Vagina (tissue), 2 donors: Measurements from ENCODE around the gene PC. TPM values are rescaled to one million over a fixed set of nuclear protein-coding genes. Genes with fewer than 3 reads are reported as not detected.

Experiments used
- DNase-seq, 2 donors: peaks; one replicate each; pipeline ENCODE4 v3.0.0-alpha.2; 2017; ENCODE audit errors: extremely low spot score in 2 of 2
- H3K27ac ChIP-seq: fragments of 200-600 bp; sonication (generic); one replicate; pipeline ENCODE4 v1.5.1; 2019
- H3K27me3 ChIP-seq: fragments of 200-600 bp; sonication (generic); one replicate; pipeline ENCODE4 v1.5.1; 2019
- H3K36me3 ChIP-seq, 2 donors: fragments of 200-600 bp; sonication (generic); one replicate each; pipeline ENCODE4 v1.5.1; 2017 to 2019
- H3K4me1 ChIP-seq: fragments of 200-600 bp; sonication (generic); one replicate; pipeline ENCODE4 v1.5.1; 2019
- H3K4me3 ChIP-seq, 2 donors: fragments of 200-600 bp; sonication (generic); 1 replicate in 1 of 2; 2 replicates in 1 of 2; pipeline ENCODE4 v1.5.1; 2016 to 2019
- H3K9me3 ChIP-seq: fragments of 200-600 bp; sonication (generic); one replicate; pipeline ENCODE4 v1.5.1; 2019
- CTCF ChIP-seq, 3 experiments: fragments of 450-650 bp in 2 of 3; fragments of 200-600 bp in 1 of 3; sonication (generic) in 1 of 3; IDR thresholded peaks; one replicate each; pipeline ENCODE4 v1.5.1; 2017 to 2019; ENCODE audit warnings: antibody characterized with exemption in 3 of 3, mild to moderate bottlenecking in 2 of 3, moderate library complexity in 2 of 3
- POLR2A ChIP-seq, 2 donors: fragments of 450-650 bp; IDR thresholded peaks; one replicate each; pipeline ENCODE4 v1.6.1; 2017; ENCODE audit warnings: antibody characterized with exemption in 2 of 2, mild to moderate bottlenecking in 2 of 2, moderate library complexity in 2 of 2
- POLR2AphosphoS5 ChIP-seq, 2 donors: sonication (generic); formaldehyde crosslinking; IDR thresholded peaks; one replicate each; pipeline ENCODE4 v1.9.0; 2017; ENCODE audit warnings: antibody characterized with exemption in 2 of 2, mild to moderate bottlenecking in 2 of 2, low read depth in 1 of 2; ENCODE audit not compliant: insufficient read depth in 1 of 2
- intact Hi-C: fragments of 100-400 bp; cut with DNase I; formaldehyde crosslinking; loops from one replicate; pipeline ENCODE4 v1.15.1; 2023
- total RNA-seq: library from RNA; depleted of rRNA; stranded (reverse); fragments of >200 nt; gene quantifications from one replicate; pipeline ENCODE4 v1.2.3, GENCODE V29; 2016

PC gene
- total RNA-seq, 1 donor from 2014 or later, result 34.1 TPM

GRCh38 chr11:66983275-66983924, 25.2 kb upstream of the PC start:
- Histone ChIP-seq H3K27ac (no peak overlapping the region), H3K4me3 (no peak overlapping the region), H3K9me3 (no peaks in the 10 kb centered on the region), H3K27me3 (no peaks in the 10 kb centered on the region), H3K36me3 (no peaks in the 10 kb centered on the region), H3K4me1 (peaks cover 13% of the 10 kb centered on the region)
- intact Hi-C loops, result no loop called here
- DNase-seq, result no peak
- no peak for TF ChIP-seq CTCF (IDR thresholded peaks at IDR 0.05)
- no peak for TF ChIP-seq POLR2AphosphoS5 (IDR thresholded peaks at IDR 0.05; ENCODE audit: insufficient read depth in 1 of 2, low read depth in 1 of 2)
- TF ChIP-seq POLR2A (IDR thresholded peaks at IDR 0.05), result no peak

DNA sequence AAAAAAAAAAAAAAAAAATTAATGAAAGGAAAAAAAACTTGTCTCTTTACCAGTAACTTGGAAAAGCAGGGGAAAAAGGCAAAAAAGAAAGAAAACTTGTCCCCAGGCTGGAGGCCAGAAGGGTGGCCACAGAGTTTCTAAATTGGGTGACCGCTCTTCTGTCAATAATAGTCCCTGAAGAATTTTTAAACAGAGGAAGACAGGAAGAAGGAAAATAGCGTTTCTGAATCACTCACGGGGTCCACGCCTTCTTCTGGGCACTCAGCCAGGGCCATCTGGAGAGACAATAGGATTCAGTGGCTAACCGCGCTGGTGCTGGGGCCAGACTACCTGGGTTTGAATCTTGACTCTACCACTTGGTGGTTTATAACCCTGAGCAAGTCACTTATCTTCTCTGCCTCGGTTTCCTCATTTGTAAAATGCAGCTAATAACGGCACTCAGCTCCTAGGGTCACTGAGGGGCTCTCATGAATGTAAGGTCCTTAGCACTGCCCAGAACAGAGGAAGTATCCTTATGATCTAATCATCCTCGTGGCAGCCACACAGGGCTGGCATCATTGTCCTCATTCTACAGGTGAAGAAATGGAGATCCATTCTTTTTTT, 23.9 kb upstream of the PC start:
- intact Hi-C loops, result no loop called here
- Histone ChIP-seq H3K9me3 (no peaks in the 10 kb centered on the region), H3K4me1 (peaks cover 13% of the 10 kb centered on the region), H3K27me3 (no peaks in the 10 kb centered on the region), H3K4me3 (no peak overlapping the region), H3K27ac (no peak overlapping the region), H3K36me3 (no peaks in the 10 kb centered on the region)
- DNase-seq, result no peak
- TF ChIP-seq CTCF (IDR thresholded peaks at IDR 0.05) (no peak), POLR2AphosphoS5 (IDR thresholded peaks at IDR 0.05; ENCODE audit: insufficient read depth in 1 of 2, low read depth in 1 of 2) (peak in 1 of 2 donors; percentile 64)

- Histone ChIP-seq H3K4me1 (peaks cover 12% of the 10 kb centered on the region), H3K4me3 (no peak overlapping the region), H3K36me3 (no peaks in the 10 kb centered on the region), H3K9me3 (no peaks in the 10 kb centered on the region), H3K27me3 (no peaks in the 10 kb centered on the region), H3K27ac (no peak overlapping the region)
- DNase-seq, result no peak
- intact Hi-C loops, result no loop called here
- TF ChIP-seq CTCF (IDR thresholded peaks at IDR 0.05), result no peak
- TF ChIP-seq POLR2AphosphoS5 (IDR thresholded peaks at IDR 0.05; ENCODE audit: insufficient read depth in 1 of 2, low read depth in 1 of 2), result no peak
- TF ChIP-seq POLR2A (IDR thresholded peaks at IDR 0.05), result no peak
Observed at GRCh38 chr11:66979336-66979980, 21.3 kb upstream of the PC start.

DNA sequence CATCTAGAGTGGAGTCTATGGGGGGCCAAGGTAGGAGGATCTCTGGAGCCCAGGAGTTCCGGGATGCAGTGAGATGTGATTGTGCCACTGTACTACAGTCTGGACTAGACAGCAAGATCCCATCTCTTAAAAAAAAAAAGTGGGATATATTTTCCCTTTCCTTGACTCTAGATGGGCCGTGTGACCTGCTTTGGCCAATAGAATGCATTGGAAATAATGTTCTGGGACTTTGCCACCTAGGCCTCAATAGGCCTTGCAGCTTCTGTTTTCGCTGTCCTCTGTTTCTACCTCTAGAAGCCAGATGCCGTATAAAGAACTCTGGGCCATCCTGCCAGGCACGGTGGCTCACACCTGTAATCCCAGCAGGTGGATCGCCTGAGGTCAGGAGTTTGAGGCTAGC, 20.5 kb upstream of the PC start:
- Histone ChIP-seq H3K27me3 (no peaks in the 10 kb centered on the region), H3K9me3 (no peaks in the 10 kb centered on the region), H3K4me3 (no peak overlapping the region), H3K27ac (no peak overlapping the region), H3K4me1 (peaks cover 5% of the 10 kb centered on the region), H3K36me3 (no peaks in the 10 kb centered on the region)
- DNase-seq, result no peak
- intact Hi-C loops, result no loop called here
- TF ChIP-seq CTCF (IDR thresholded peaks at IDR 0.05), result no peak
- TF ChIP-seq POLR2AphosphoS5 (IDR thresholded peaks at IDR 0.05; ENCODE audit: insufficient read depth in 1 of 2, low read depth in 1 of 2), result no peak
- no peak for TF ChIP-seq POLR2A (IDR thresholded peaks at IDR 0.05)

DNA sequence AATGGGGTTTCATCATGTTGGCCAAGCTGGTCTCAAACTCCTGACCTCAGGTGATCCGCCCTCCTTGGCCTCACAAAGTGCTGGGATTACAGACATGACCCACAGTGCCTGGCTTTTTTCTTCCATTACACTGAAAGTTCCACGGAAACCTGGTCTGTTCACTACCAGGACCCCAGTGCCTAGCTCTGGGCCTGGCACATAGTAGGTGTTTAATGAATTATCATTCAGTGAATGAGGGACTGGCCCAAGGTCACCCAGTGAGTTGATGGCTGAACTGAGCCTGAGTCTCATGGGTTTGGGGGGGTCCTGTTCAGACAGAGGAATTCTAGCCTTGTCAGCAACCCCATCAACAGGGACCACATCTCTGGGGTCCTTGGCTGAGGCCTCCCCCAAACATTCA, 20.0 kb upstream of the PC start:
- intact Hi-C loops, result no loop called here
- Histone ChIP-seq H3K4me3 (no peak overlapping the region), H3K9me3 (no peaks in the 10 kb centered on the region), H3K36me3 (no peaks in the 10 kb centered on the region), H3K27me3 (no peaks in the 10 kb centered on the region), H3K27ac (no peak overlapping the region), H3K4me1 (peaks cover 4% of the 10 kb centered on the region)
- no peak for DNase-seq
- TF ChIP-seq POLR2A (IDR thresholded peaks at IDR 0.05), result no peak
- no peak for TF ChIP-seq CTCF (IDR thresholded peaks at IDR 0.05)
- TF ChIP-seq POLR2AphosphoS5 (IDR thresholded peaks at IDR 0.05; ENCODE audit: insufficient read depth in 1 of 2, low read depth in 1 of 2), result no peak
